Kidney capillary endothelial cell (primary cell): ENCODE measurements around the gene E2F7.

ENCODE experiments used
- DNase-seq: peaks from one replicate; pipeline ENCODE4 v3.0.0-alpha.2; 2018; ENCODE audit warnings: low spot score

E2F7 gene

GRCh38 chr12:77016606-77017005 is 48.8 kb downstream of the E2F7 start:
- no peak for DNase-seq

- no peak for DNase-seq
These were observed 52.3 kb downstream of the E2F7 start for GRCh38 chr12:77013091-77013490.

DNA sequence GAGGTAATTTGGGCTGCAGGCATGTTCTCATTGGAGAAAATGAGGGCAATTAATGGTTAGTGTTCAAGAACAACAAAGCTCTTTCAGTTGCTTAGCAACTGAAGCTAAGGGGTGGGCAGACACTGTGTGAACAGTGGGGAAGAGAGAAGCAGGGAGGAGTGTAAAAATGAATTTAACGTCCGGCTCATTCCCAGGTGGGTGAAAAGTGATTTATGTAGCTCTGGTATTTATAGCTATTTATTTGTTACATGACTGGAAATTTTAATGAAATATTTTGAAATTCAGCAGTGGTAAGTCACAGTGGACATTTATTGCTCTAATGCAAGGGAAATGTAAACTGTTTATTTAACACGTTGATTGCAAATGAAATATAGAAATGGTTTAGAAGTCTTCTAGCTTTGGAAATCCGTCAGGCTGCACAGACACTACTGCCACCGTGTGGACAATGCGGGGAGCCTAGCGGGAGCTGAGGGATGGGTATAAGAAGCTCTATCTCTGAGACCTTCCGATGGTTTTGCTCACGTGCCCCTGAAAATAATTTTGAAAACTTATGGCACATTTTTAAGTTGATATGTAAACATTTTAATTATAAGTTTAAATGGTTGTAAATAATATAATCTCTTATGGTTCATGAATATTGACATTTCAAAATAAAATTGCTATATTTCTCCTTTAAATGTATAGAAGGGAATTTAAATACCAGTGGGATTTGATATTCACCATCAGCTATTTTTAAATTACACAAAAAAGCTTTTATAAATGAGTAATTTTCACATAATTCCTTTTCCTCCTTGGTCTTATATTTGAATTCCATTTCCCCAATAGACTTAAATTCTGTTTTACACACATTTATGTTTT is 54.4 kb downstream of the E2F7 start:
- DNase-seq: peak; percentile 75

DNA sequence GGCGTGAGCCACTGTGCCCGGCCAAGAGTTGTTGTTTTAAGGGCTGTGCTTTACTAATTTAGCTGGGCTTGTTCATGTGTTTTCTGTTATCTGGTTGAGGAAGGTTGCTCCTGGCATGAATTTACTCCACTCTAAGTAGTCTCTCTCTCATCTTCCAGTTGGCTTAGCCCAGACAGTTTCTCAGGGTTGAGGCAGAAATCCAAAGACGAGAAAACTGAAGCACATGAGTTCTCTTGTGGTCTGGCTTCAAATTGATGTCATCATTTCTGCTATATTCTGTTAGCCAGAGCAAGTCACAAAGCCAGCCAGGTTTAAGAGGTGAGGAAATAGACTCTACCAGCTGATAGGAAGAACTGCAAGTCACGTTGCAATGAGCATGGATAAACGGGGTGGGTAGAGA is 57.9 kb downstream of the E2F7 start:
- no peak for DNase-seq

DNA sequence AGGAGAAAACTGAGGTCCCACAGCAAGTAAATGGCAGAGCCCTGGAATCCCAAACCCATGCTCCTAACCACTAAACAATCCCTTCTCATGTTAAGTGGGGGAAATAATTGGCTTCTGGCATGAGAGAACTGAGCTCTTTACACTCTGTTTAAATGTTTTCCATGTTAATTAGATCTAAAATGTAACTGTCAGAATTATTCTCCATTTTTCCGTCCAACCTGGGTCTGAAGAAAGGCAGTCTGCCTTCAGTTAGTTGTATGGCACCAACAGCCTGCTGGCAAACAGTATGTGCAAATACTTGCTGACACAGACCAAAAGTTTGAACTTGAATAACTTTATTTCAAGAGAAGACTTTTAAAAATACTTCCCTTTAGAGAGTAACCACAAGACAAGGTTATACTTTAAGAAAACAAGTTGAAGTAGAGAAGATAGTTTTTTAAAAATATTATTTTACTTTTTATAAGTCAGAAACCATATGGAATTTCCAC is 59.7 kb downstream of the E2F7 start:
- DNase-seq: no peak

GRCh38 chr12:77003914-77004313 is 61.5 kb downstream of the E2F7 start:
- no peak for DNase-seq

DNA sequence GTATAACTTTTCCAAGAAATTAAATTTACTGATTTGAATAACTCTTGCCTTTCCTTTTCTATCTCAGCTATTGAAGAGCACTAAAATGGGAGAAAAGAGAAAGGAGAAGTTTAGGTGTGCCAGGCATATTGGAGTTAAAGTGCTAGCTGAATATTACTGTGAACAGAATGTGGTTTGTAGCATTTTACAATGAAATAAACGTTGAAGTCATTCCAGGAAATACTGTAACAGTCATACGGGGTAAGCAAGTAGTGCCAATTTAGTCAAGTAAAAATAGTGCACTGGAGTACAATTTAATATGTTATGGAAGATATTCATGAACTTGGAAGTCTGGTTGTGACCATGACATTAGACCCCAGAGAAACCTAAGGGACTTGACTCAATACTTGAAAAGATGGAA is 62.1 kb downstream of the E2F7 start:
- no peak for DNase-seq

DNA sequence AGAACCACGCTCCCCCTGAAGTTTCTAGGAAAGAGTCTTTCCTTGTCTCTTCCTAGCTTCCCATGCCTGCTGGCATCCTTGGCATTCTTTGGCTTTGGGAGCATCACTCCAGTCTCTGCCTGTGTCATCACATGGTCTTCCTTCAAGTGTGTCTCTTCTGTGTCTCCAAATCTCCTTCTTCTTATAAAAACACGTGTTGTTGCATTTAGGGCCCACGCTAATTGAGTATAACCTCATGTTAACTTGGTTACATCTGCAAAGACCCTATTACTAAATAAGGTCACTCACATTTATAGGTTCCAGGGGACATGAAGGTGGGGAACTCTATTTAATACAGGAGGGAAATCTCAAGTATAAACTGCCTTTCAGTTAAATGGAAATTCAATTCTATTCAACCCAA is 63.0 kb downstream of the E2F7 start:
- no peak for DNase-seq

DNA sequence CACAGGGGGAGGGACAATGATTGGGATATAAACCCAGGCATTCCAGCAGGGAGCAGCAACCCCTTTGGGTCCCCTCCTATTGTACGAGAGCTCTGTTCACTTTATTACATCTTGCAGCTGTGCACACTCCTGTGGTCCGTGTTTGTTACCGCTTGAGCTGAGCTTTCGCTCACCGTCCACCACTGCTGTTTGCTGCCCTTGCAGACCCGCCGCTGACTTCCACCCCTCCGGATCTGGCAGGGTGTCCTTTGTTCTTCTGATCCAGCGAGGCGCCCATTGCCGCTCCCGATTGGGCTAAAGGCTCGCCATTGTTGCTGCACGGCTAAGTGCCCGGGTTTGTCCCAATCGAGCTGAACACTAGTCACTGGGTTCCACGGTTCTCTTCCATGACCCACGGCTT is 64.1 kb downstream of the E2F7 start:
- no peak for DNase-seq

GRCh38 chr12:76998908-76999556 is 66.3 kb downstream of the E2F7 start:
- no peak for DNase-seq

GRCh38 chr12:76998386-76998785 is 67.0 kb downstream of the E2F7 start:
- DNase-seq: no peak

DNA sequence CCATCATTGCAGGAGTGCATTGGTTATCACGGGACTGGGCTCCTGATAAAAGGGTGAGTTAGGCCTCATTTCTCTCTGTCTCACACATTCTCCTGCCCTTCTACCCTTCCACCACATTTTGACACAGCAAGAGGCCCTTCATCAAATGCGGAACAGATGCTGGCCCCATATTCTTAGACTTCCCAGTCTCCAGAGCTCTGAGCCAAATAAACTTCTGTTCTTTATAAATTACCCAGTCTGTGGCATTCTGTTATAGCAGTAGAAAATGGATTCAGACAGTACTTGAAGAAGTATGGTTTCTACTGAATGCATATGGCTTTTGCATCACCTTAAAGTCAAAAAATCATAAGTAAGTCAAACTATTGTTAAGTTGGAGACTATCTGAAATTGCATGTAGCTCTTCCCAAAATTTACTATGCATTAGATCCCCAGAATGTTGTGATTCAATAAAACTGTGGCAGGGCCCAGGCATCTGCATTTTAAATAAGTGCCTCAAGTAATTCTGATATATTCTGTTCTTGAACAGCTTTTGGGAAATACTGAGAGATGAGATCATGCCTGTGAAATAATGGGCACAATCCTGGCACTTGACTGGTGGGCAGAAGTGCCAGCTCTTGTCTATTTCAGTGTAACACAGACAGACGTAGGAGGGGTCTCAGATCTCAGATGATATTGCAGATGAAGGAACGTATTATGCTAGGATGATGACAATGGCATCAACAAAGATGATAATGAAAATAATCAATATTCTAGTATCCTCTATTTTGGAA is 68.2 kb downstream of the E2F7 start:
- no peak for DNase-seq

DNA sequence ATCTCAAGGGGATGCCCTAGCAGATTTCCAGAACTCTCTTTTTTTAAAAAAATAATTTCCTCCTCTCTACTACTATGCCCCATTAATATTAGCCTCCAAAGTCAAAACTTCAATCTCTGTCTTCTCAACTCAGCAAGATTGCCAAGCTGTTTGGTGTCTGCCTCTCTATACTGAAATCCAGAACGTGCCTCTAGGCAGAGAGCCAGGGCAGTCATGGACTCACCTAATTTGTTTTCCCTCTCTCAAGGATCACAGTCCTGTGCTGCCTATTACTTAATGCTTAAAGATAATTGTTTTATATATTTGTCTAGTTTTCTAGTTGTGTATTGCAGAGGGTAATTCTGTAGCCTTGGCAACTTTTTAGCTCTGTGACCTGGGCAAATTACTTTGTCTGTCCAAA is 74.7 kb downstream of the E2F7 start:
- no peak for DNase-seq

- no peak for DNase-seq
These were observed 80.8 kb downstream of the E2F7 start for GRCh38 chr12:76984566-76984965.

- no peak for DNase-seq
These were observed 81.9 kb downstream of the E2F7 start for GRCh38 chr12:76983420-76983819.

DNA sequence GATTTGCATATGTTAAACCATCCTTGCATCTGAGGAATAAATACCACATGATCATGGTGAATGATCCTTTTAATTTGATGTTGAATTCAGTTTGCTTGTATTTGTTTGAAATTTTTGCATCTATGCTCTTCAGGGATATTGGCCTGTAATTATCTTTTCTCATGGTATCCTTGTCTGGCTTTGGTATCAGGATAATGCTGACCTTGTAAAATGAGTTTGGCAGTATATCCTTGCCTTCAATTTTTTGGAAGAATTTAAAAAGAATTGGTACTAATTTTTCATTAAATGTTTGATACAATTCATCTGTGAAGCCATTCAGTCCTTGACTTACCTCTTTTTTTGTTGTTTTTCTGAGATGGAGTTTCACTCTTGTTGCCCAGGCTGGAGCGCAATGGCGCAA is 85.2 kb downstream of the E2F7 start:
- no peak for DNase-seq

DNA sequence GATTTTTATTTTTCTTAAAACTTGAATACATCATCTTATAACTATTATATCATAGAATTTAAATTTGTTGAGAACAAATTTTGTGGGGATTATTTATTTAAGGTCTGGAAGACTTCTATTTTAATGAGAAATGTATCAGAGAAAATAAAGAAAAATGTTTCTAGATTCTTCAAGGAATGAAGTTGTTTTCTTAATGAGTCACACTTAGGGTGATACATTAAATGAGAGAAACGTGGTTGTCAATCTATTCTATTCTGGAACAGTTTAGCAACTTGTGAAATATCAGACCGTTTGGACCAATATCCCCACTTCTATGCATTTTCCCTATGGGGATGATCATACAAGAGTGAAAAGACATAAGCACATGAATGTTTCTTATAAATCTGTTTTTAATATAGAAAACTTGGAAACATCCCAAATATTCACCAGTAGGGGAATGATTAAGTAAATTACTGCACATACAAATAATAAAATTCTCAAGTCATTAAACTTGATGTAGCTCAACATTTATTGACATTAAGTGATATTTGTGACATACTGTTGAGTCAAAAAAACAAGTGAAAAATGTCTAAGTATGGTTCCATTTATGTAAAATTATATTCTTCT is 88.5 kb downstream of the E2F7 start:
- DNase-seq: no peak
